Heart left ventricle (tissue), 13 donors: Measurements from ENCODE around the gene ROBO1.

Experiments used
- POLR2A ChIP-seq, 2 donors: fragments of 450-650 bp; IDR thresholded peaks; one replicate each; pipeline ENCODE4 v1.6.1; 2017; ENCODE audit warnings: antibody characterized with exemption in 2 of 2, mild to moderate bottlenecking in 2 of 2, moderate library complexity in 2 of 2
- TF ChIP-seq, protein P1 (sequence below), 12 donors: fragments of 200-600 bp; sonication (generic) in 4 of 12; IDR thresholded peaks; one replicate each; pipeline versions ENCODE4 v1.5.0 to v1.8.0; 2018 to 2022; ENCODE audit warnings: antibody characterized with exemption in 12 of 12, mild to moderate bottlenecking in 5 of 12
- donor health status: ischemic (EF 13 %, LVEDD 7.1; RV severe dilation, severe dysfunction).
- donor health status: DM: no; HTN: yes; CAD: no.
- donor health status: DM: no; HTN: no; CAD: no.
- donor health status: ischemic (EF 25% LVEDD 6.9; RV normal size, moderate dysfunction).
- donor health status: ischemic (EF 25% LVEDD 5.7; RV mildly dilated, moderate dysfunction).
- donor health status: ischemic (EF 35%, LVEDD 5.7; RV mildly dilated, moderate dysfunction).
- donor health status: nonischemic (EF 11% LVEDD 7.7; RV severe dilation, severe dysfunction).
- donor health status: DM: yes; HTN: yes; CAD: no.
- donor health status: PGD.
- donor health status: ischemic (EF 29% LVEDD 5.4; RV normal size, mild dysfunction).
- donor health status: nonischemic (EF 23%, LVEDD 6.1; RV moderate dilation, normal function).

DNA sequence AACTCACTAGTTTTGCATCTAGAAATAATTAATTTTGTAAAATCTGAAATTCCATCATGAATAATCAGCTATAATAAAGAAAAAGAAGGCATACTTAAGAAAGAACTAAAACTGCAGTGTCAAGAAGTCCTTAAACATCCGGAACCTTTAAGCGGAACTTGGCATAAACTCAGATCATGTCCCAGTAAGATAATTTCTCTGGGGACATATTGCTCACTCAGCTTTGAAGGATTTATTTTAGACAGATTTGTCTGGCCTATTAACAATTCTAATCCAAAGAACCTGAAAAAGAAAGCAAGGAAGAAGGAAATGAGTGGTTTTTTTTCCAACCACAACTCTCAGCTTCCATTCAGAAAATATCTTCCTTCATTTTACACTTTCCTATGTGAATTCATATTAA is 850.3 kb downstream of the ROBO1 start:
- TF ChIP-seq, protein P1, sequence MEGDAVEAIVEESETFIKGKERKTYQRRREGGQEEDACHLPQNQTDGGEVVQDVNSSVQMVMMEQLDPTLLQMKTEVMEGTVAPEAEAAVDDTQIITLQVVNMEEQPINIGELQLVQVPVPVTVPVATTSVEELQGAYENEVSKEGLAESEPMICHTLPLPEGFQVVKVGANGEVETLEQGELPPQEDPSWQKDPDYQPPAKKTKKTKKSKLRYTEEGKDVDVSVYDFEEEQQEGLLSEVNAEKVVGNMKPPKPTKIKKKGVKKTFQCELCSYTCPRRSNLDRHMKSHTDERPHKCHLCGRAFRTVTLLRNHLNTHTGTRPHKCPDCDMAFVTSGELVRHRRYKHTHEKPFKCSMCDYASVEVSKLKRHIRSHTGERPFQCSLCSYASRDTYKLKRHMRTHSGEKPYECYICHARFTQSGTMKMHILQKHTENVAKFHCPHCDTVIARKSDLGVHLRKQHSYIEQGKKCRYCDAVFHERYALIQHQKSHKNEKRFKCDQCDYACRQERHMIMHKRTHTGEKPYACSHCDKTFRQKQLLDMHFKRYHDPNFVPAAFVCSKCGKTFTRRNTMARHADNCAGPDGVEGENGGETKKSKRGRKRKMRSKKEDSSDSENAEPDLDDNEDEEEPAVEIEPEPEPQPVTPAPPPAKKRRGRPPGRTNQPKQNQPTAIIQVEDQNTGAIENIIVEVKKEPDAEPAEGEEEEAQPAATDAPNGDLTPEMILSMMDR (IDR thresholded peaks at IDR 0.05) = no peak
- no peak for TF ChIP-seq POLR2A (IDR thresholded peaks at IDR 0.05)
